CD4-positive, alpha-beta T cell (primary cell): Measurements from ENCODE around the gene KLHL24. TPM values are rescaled to one million over a fixed set of nuclear protein-coding genes. Genes with fewer than 3 reads are reported as not detected.
"Not testable (repeated sequence)": the region's sequence is repeated elsewhere in the genome, so short reads cannot be mapped to it uniquely, and the experiment has no call there.

Experiments
- ATAC-seq: fragments of 200-7000 bp; cut with Tn5 transposase; one replicate; pipeline ENCODE4 v1.10.0; 2022; ENCODE audit warnings: mild to moderate bottlenecking; ENCODE audit not compliant: poor library complexity
- CTCF ChIA-PET: fragments of 350-600 bp; sonication (Branson Sonifier 250); formaldehyde crosslinking; loops from one replicate; lab custom pipeline; 2021; ENCODE audit warnings: antibody characterized with exemption, inconsistent platforms; lab: Charles Lee
- POLR2A ChIA-PET: fragments of 350-600 bp; sonication (Branson Sonifier 250); formaldehyde crosslinking; loops from one replicate; lab custom pipeline; 2021; ENCODE audit warnings: antibody characterized with exemption, inconsistent platforms; lab: Charles Lee
- DNase-seq, 14 experiments: peaks; one replicate each; pipeline ENCODE4 v3.0.0-alpha.2; 2013 to 2020; ENCODE audit warnings: mixed read lengths in 2 of 14
- H3K27ac ChIP-seq, 2 donors: one replicate each; pipeline versions ENCODE4 v1.5.1 to v1.7.0; 2013; ENCODE audit warnings: low read length in 2 of 2, low read depth in 1 of 2, mild to moderate bottlenecking in 1 of 2
- H3K27me3 ChIP-seq, 2 experiments: 1 replicate in 1 of 2; 2 replicates in 1 of 2; pipeline versions ENCODE4 v1.6.1 to v1.7.0; 2013; ENCODE audit warnings: low read length in 2 of 2, control low read depth in 1 of 2, mild to moderate bottlenecking in 1 of 2, moderate library complexity in 1 of 2; ENCODE audit not compliant: insufficient read depth in 2 of 2, control insufficient read depth in 1 of 2
- H3K36me3 ChIP-seq: one replicate; pipeline ENCODE4 v1.6.1; 2013; ENCODE audit warnings: low read length, control low read depth; ENCODE audit not compliant: insufficient read depth
- H3K4me1 ChIP-seq: one replicate; pipeline ENCODE4 v1.6.1; 2013; ENCODE audit warnings: low read length, control low read depth; ENCODE audit not compliant: insufficient read depth
- H3K4me3 ChIP-seq: one replicate; pipeline ENCODE4 v1.5.1; 2013; ENCODE audit warnings: mild to moderate bottlenecking, low read length, moderate library complexity
- H3K9me3 ChIP-seq, 2 experiments: 1 replicate in 1 of 2; 2 replicates in 1 of 2; pipeline versions ENCODE4 v1.6.1 to v1.7.0; 2013; ENCODE audit warnings: low read length in 2 of 2, mild to moderate bottlenecking in 2 of 2, control low read depth in 1 of 2, moderate library complexity in 1 of 2; ENCODE audit not compliant: control insufficient read depth in 1 of 2, insufficient read depth in 1 of 2
- H3K27ac Mint-ChIP-seq: one replicate; pipeline ENCODE4 v1.8.0; 2020; ENCODE audit warnings: mixed read lengths
- H3K27me3 Mint-ChIP-seq: one replicate; pipeline ENCODE4 v1.8.0; 2021; ENCODE audit warnings: mixed read lengths
- H3K36me3 Mint-ChIP-seq: one replicate; pipeline ENCODE4 v1.8.0; 2021; ENCODE audit warnings: low read depth, mixed read lengths
- H3K4me1 Mint-ChIP-seq: one replicate; pipeline ENCODE4 v1.8.0; 2021; ENCODE audit warnings: low read depth, mixed read lengths
- H3K4me3 Mint-ChIP-seq: one replicate; pipeline ENCODE4 v1.8.0; 2020; ENCODE audit warnings: mild to moderate bottlenecking, mixed read lengths
- H3K9me3 Mint-ChIP-seq: one replicate; pipeline ENCODE4 v1.8.0; 2020; ENCODE audit warnings: mixed read lengths
- intact Hi-C, 2 experiments: fragments of 100-400 bp; cut with DNase I in 1 of 2; cut with micrococcal nuclease in 1 of 2; formaldehyde crosslinking; loops; one replicate each; pipeline versions ENCODE4 v1.15.1 to v1.9.0; 2023 to 2025; cut with DNase I, micrococcal nuclease
- total RNA-seq, 174 experiments: library from RNA in 2 of 174; stranded (reverse) in 2 of 174; gene quantifications; one replicate each; pipeline ENCODE4 v1.2.3 and lab custom pipeline; 2021 to 2026
- TF ChIP-seq, protein P1 (sequence below): fragments of 200-600 bp; IDR thresholded peaks from one replicate; pipeline ENCODE4 v1.8.0; 2022; ENCODE audit warnings: antibody characterized with exemption, mild to moderate bottlenecking

Gene KLHL24
- total RNA-seq, 2 experiments from 2014 or later: 190 to 191 TPM

DNA sequence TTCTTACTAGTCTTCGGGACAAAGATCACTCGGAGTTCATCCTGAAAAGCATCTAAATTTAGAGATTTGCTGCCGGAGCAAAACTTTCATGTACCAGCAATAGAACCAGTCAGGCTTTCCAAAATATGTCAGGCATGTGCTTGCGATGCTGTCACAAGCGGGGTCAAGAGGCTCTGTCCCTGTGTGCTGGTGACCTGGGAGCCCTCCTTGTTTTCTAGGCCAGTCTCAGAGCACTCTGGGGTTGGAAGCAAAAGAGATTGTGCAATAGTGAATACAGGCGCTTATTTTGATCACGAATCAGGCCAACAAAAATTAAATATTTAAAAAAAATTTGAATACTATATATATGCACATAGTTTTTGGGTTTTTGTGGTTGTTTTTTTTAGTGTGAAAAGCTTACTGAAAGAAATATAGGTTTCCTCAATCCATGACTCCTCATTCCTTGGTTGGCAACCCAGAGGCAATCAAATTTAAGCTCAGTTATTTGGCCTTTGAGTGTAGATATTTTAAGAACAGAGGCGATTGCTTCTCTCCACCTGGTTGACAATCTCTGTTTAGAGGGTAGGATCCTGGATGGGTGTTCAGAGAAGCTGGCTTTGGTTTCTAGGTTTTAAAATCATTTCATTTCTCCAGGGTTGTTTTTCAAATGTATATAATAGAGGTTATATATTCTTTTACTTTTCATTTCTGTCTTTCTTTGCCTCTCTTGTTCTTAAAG is 8.4 kb upstream of the KLHL24 start:
- no peaks in the 10 kb centered on the region for H3K4me1 ChIP-seq
- no peak overlapping the region for H3K4me3 Mint-ChIP-seq
- no peaks in the 10 kb centered on the region for H3K9me3 ChIP-seq
- H3K36me3 ChIP-seq: no peaks in the 10 kb centered on the region
- TF ChIP-seq, protein P1, sequence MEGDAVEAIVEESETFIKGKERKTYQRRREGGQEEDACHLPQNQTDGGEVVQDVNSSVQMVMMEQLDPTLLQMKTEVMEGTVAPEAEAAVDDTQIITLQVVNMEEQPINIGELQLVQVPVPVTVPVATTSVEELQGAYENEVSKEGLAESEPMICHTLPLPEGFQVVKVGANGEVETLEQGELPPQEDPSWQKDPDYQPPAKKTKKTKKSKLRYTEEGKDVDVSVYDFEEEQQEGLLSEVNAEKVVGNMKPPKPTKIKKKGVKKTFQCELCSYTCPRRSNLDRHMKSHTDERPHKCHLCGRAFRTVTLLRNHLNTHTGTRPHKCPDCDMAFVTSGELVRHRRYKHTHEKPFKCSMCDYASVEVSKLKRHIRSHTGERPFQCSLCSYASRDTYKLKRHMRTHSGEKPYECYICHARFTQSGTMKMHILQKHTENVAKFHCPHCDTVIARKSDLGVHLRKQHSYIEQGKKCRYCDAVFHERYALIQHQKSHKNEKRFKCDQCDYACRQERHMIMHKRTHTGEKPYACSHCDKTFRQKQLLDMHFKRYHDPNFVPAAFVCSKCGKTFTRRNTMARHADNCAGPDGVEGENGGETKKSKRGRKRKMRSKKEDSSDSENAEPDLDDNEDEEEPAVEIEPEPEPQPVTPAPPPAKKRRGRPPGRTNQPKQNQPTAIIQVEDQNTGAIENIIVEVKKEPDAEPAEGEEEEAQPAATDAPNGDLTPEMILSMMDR: no peak
- H3K27me3 Mint-ChIP-seq: no peaks in the 10 kb centered on the region
- no peak for ATAC-seq
- intact Hi-C loops: no loop called here
- H3K27ac ChIP-seq: no peak overlapping the region
- ChIA-PET POLR2A (no interaction called here), CTCF (no interaction called here)
- DNase-seq: no peak
- H3K27me3 ChIP-seq: no peaks in the 10 kb centered on the region
- H3K27ac Mint-ChIP-seq: no peak overlapping the region
- no peaks in the 10 kb centered on the region for H3K4me1 Mint-ChIP-seq
- no peaks in the 10 kb centered on the region for H3K9me3 Mint-ChIP-seq
- no peaks in the 10 kb centered on the region for H3K36me3 Mint-ChIP-seq
- H3K4me3 ChIP-seq: no peak overlapping the region

DNA sequence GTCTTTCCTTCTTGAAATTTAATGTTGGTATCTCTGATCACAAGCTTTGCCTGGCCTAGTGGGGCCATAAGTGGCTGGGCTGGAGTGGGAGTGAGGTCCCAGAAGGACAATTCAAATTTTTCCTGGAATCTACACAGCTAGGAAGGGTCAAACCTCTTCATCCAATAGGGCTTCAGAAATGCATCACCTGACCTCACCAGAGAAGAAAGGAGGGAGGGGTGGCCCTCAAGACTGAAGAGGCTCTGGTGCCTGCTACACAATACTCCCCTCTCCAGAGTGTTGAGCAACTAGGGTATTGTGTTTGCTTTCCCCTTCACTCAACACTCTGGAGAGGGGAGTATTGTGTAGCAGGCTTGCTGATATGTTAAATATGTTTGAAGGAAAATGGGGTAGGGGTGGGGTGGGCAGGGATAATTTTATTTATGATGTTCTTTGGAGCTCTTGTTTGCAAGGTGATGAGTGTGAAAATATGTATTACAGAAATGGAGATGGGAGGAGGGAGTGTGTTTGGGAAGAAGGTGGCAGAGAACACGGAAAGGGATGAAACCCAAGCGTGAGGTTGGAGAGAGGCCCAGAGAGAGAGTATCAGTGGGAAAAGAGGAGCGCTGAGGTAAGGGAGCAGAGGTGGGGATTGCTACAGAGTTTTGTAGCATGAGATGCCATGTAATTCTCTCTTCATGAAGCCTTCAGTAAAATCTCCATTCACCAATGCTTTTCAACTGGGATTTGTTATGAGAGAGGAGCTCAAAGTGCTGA is 5.7 kb upstream of the KLHL24 start:
- Mint-ChIP-seq H3K36me3 (no peaks in the 10 kb centered on the region), H3K9me3 (no peaks in the 10 kb centered on the region), H3K27ac (no peak overlapping the region), H3K4me3 (no peak overlapping the region), H3K27me3 (no peaks in the 10 kb centered on the region), H3K4me1 (peaks cover 4% of the 10 kb centered on the region)
- no peaks in the 10 kb centered on the region for H3K9me3 ChIP-seq
- H3K4me1 ChIP-seq: peaks cover 3% of the 10 kb centered on the region
- intact Hi-C loops: loop anchor here in 1 of 2 experiments (10.0 kb wide), 4 partner anchors 115 to 835 kb away; partner anchors contain the start of genes ABCF3, ATP11B and PARL
- H3K27ac ChIP-seq: no peak overlapping the region
- H3K36me3 ChIP-seq: no peaks in the 10 kb centered on the region
- H3K27me3 ChIP-seq: no peaks in the 10 kb centered on the region
- no peak for DNase-seq
- TF ChIP-seq, protein P1: no peak
- ChIA-PET CTCF (no interaction called here), POLR2A (no interaction called here)
- ATAC-seq: no peak
- no peak overlapping the region for H3K4me3 ChIP-seq

DNA sequence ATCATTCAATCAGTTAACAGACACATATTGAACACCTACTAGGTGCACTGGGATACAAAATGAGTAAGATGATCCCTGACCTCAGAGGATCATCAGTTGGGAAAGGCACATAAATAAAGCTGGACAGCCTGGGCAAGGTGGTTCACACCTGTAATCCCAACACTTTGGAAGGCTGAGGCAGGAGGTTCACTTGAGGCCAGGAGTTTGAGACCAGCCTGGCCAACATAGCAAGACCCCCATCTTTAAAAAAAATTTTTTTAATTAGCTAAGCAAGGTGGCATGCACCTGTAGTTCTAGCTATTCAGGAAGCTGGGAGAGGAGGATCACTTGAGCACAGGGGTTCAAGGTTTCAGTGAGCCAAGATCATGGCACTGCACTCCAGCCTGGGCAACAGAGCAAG is 3.7 kb upstream of the KLHL24 start:
- DNase-seq: no peak
- Mint-ChIP-seq H3K27me3 (no peaks in the 10 kb centered on the region), H3K36me3 (peaks cover 5% of the 10 kb centered on the region), H3K4me3 (peak overlapping the region; percentile 35), H3K4me1 (peaks cover 15% of the 10 kb centered on the region), H3K9me3 (no peaks in the 10 kb centered on the region), H3K27ac (no peak overlapping the region)
- ChIA-PET CTCF (no interaction called here), POLR2A (no interaction called here)
- ATAC-seq: no peak
- Histone ChIP-seq H3K36me3 (no peaks in the 10 kb centered on the region), H3K27me3 (no peaks in the 10 kb centered on the region), H3K27ac (no peak overlapping the region), H3K4me3 (no peak overlapping the region), H3K9me3 (no peaks in the 10 kb centered on the region), H3K4me1 (peaks cover 9% of the 10 kb centered on the region)
- TF ChIP-seq, protein P1: no peak
- intact Hi-C loops: loop anchor here in 1 of 2 experiments (2.0 to 10.0 kb wide), 5 partner anchors 77 to 837 kb away; partner anchors contain the start of genes ABCF3, ATP11B, KLHL6 and PARL

- H3K36me3 ChIP-seq, H3K9me3 ChIP-seq, ATAC-seq, DNase-seq, H3K27ac ChIP-seq, H3K27me3 ChIP-seq, H3K4me3 ChIP-seq, H3K27me3 Mint-ChIP-seq, CTCF ChIA-PET, POLR2A ChIA-PET, H3K9me3 Mint-ChIP-seq, H3K36me3 Mint-ChIP-seq, H3K27ac Mint-ChIP-seq: not testable (repeated sequence)
- peaks cover 24% of the 10 kb centered on the region for H3K4me1 Mint-ChIP-seq
- H3K4me1 ChIP-seq: peaks cover 16% of the 10 kb centered on the region
- intact Hi-C loops: loop anchor here in 1 of 2 experiments (2.0 to 10.0 kb wide), 5 partner anchors 78 to 838 kb away; partner anchors contain the start of genes ABCF3, ATP11B, KLHL6 and PARL
- H3K4me3 Mint-ChIP-seq: peak overlapping the region; percentile 58
Measured at GRCh38 chr3:183632725-183633124, 2.7 kb upstream of the KLHL24 start.
